ENCODE measurements around the gene C1orf232.

GRCh38 chr1:26162220-26162709 lies 6.5 kb downstream of the C1orf232 start:
- TF ChIP-seq POLR2A (IDR thresholded peaks at IDR 0.05; ENCODE audit: low read length) (no peak), RAD21 (conservative IDR thresholded peaks at IDR 0.05 in 1 of 2, IDR thresholded peaks at IDR 0.05 in 1 of 2) (no peak), CTCF (IDR thresholded peaks at IDR 0.05) (no peak), NR3C1 (IDR thresholded peaks at IDR 0.05) (no peak), EHF (CRISPR knock-in tag; IDR thresholded peaks at IDR 0.05) (no peak), EP300 (IDR thresholded peaks at IDR 0.05) (no peak), CBX2 (IDR thresholded peaks at IDR 0.05; ENCODE audit: borderline replicate concordance, low read depth) (no peak), ZC3H11A (IDR thresholded peaks at IDR 0.05) (no peak), HEYL (CRISPR knock-in tag; IDR thresholded peaks at IDR 0.05) (no peak), RCOR1 (IDR thresholded peaks at IDR 0.05; ENCODE audit: low read depth, low read length) (no peak)

All from A549 (cell line).